Measurements from ENCODE around the gene PANX2. TPM values are rescaled to one million over a fixed set of nuclear protein-coding genes. Genes with fewer than 3 reads are reported as not detected.

Gene PANX2
- total RNA-seq, 1 experiment from 2014 or later = not detected

GRCh38 chr22:50190941-50191741, 20.6 kb downstream of the PANX2 start:
- H3K27ac ChIP-seq = no peak overlapping the region
- peaks cover 3% of the 10 kb centered on the region; the same call in 1 of the 2 replicates for H3K4me1 ChIP-seq
- no peaks in the 10 kb centered on the region for H3K27me3 ChIP-seq
- H3K4me3 ChIP-seq = no peak overlapping the region
- no peak for DNase-seq
- H3K9me3 ChIP-seq (replicated peaks) = no peaks in the 10 kb centered on the region
- peaks cover 15% of the 10 kb centered on the region for H3K36me3 ChIP-seq

GRCh38 chr22:50192436-50193204, 22.1 kb downstream of the PANX2 start:
- no peak for DNase-seq
- Histone ChIP-seq H3K9me3 (replicated peaks) (no peaks in the 10 kb centered on the region), H3K4me3 (no peak overlapping the region), H3K36me3 (peaks cover 19% of the 10 kb centered on the region), H3K27ac (no peak overlapping the region), H3K27me3 (no peaks in the 10 kb centered on the region), H3K4me1 (no peaks in the 10 kb centered on the region; the same call in 1 of the 2 replicates)

GRCh38 chr22:50193621-50194020, 23.1 kb downstream of the PANX2 start:
- Histone ChIP-seq H3K4me3 (no peak overlapping the region), H3K27ac (no peak overlapping the region), H3K4me1 (no peaks in the 10 kb centered on the region; the same call in 1 of the 2 replicates), H3K27me3 (no peaks in the 10 kb centered on the region), H3K9me3 (replicated peaks) (no peaks in the 10 kb centered on the region), H3K36me3 (peaks cover 17% of the 10 kb centered on the region)
- DNase-seq = no peak

- no peak for DNase-seq
- Histone ChIP-seq H3K27me3 (no peaks in the 10 kb centered on the region), H3K9me3 (replicated peaks) (no peaks in the 10 kb centered on the region), H3K4me3 (no peak overlapping the region), H3K36me3 (peaks cover 15% of the 10 kb centered on the region), H3K4me1 (no peaks in the 10 kb centered on the region; the same call in 1 of the 2 replicates), H3K27ac (no peak overlapping the region)
Measured at GRCh38 chr22:50194037-50194805, 23.7 kb downstream of the PANX2 start.

- no peak for DNase-seq
- peaks cover 15% of the 10 kb centered on the region for H3K36me3 ChIP-seq
- H3K9me3 ChIP-seq (replicated peaks) = no peaks in the 10 kb centered on the region
Measured at GRCh38 chr22:50196256-50196655, 25.7 kb downstream of the PANX2 start.

GRCh38 chr22:50197000-50197800, 26.7 kb downstream of the PANX2 start:
- no peaks in the 10 kb centered on the region for H3K27me3 ChIP-seq
- no peak overlapping the region for H3K4me3 ChIP-seq
- no peak for DNase-seq
- H3K4me1 ChIP-seq = no peaks in the 10 kb centered on the region; the same call in 1 of the 2 replicates
- H3K27ac ChIP-seq = no peak overlapping the region
- no peaks in the 10 kb centered on the region for H3K9me3 ChIP-seq (replicated peaks)
- H3K36me3 ChIP-seq = peaks cover 15% of the 10 kb centered on the region

More at GRCh38 chr22:50196256-50196655, 25.7 kb downstream of the PANX2 start:
- H3K27me3 ChIP-seq = no peaks in the 10 kb centered on the region
- no peak overlapping the region for H3K27ac ChIP-seq
- no peak overlapping the region for H3K4me3 ChIP-seq
- H3K4me1 ChIP-seq = no peaks in the 10 kb centered on the region; the same call in 1 of the 2 replicates

GRCh38 chr22:50197856-50198623, 27.5 kb downstream of the PANX2 start:
- DNase-seq = no peak
- H3K4me1 ChIP-seq = no peaks in the 10 kb centered on the region; the same call in 1 of the 2 replicates
- no peaks in the 10 kb centered on the region for H3K9me3 ChIP-seq (replicated peaks)
- peaks cover 20% of the 10 kb centered on the region for H3K36me3 ChIP-seq
- no peak overlapping the region for H3K27ac ChIP-seq
- H3K27me3 ChIP-seq = no peaks in the 10 kb centered on the region
- no peak overlapping the region for H3K4me3 ChIP-seq

- peaks cover 24% of the 10 kb centered on the region for H3K36me3 ChIP-seq
- DNase-seq = no peak
- H3K4me3 ChIP-seq = no peak overlapping the region
- no peaks in the 10 kb centered on the region; the same call in 1 of the 2 replicates for H3K4me1 ChIP-seq
- H3K27me3 ChIP-seq = no peaks in the 10 kb centered on the region
- no peaks in the 10 kb centered on the region for H3K9me3 ChIP-seq (replicated peaks)
- no peak overlapping the region for H3K27ac ChIP-seq
Measured at GRCh38 chr22:50198624-50199017, 28.1 kb downstream of the PANX2 start.

GRCh38 chr22:50199251-50199721, 28.8 kb downstream of the PANX2 start:
- DNase-seq = no peak
- H3K27me3 ChIP-seq = no peaks in the 10 kb centered on the region
- H3K36me3 ChIP-seq = peaks cover 23% of the 10 kb centered on the region
- H3K9me3 ChIP-seq (replicated peaks) = no peaks in the 10 kb centered on the region
- H3K4me3 ChIP-seq = no peak overlapping the region
- H3K4me1 ChIP-seq = no peaks in the 10 kb centered on the region; the same call in 1 of the 2 replicates
- H3K27ac ChIP-seq = no peak overlapping the region

- Histone ChIP-seq H3K27ac (no peak overlapping the region), H3K4me3 (peak overlapping the region; percentile 68), H3K27me3 (no peaks in the 10 kb centered on the region), H3K4me1 (no peaks in the 10 kb centered on the region; the same call in 1 of the 2 replicates), H3K9me3 (replicated peaks) (no peaks in the 10 kb centered on the region), H3K36me3 (peaks cover 17% of the 10 kb centered on the region)
- peak in 1 of 2 experiments; percentile 49 for DNase-seq
Measured at GRCh38 chr22:50199829-50200460, 29.4 kb downstream of the PANX2 start.

- Histone ChIP-seq H3K27me3 (no peaks in the 10 kb centered on the region), H3K9me3 (replicated peaks) (no peaks in the 10 kb centered on the region), H3K36me3 (peaks cover 16% of the 10 kb centered on the region), H3K27ac (no peak within 1 kb of the TSS), H3K4me3 (peak within 1 kb of the TSS; percentile 68), H3K4me1 (no peaks in the 10 kb centered on the region; the same call in 1 of the 2 replicates)
- DNase-seq = peak; percentile 95 to 96
Measured at GRCh38 chr22:50200461-50201190, 30.1 kb downstream of the PANX2 start, which contains the start of gene SELENOO. TSS of gene SELENOO (plus strand) at chr22:50201011. CDS start at chr22:50201037, 26 bp downstream.

Measured in SJCRH30 (cell line).